Testis (tissue), 2 donors: ENCODE measurements around the gene ZNF503.

Source experiments
- POLR2A ChIP-seq: fragments of 450-650 bp; IDR thresholded peaks from one replicate; pipeline ENCODE4 v1.6.1; 2017; ENCODE audit warnings: antibody characterized with exemption, mild to moderate bottlenecking, moderate library complexity
- TF ChIP-seq, protein P1 (sequence below), 3 experiments: fragments of 450-650 bp in 2 of 3; fragments of 200-600 bp in 1 of 3; sonication (generic) in 1 of 3; IDR thresholded peaks; one replicate each; pipeline ENCODE4 v1.5.1; 2016 to 2019; ENCODE audit warnings: antibody characterized with exemption in 3 of 3, mild to moderate bottlenecking in 2 of 3, moderate library complexity in 1 of 3

DNA sequence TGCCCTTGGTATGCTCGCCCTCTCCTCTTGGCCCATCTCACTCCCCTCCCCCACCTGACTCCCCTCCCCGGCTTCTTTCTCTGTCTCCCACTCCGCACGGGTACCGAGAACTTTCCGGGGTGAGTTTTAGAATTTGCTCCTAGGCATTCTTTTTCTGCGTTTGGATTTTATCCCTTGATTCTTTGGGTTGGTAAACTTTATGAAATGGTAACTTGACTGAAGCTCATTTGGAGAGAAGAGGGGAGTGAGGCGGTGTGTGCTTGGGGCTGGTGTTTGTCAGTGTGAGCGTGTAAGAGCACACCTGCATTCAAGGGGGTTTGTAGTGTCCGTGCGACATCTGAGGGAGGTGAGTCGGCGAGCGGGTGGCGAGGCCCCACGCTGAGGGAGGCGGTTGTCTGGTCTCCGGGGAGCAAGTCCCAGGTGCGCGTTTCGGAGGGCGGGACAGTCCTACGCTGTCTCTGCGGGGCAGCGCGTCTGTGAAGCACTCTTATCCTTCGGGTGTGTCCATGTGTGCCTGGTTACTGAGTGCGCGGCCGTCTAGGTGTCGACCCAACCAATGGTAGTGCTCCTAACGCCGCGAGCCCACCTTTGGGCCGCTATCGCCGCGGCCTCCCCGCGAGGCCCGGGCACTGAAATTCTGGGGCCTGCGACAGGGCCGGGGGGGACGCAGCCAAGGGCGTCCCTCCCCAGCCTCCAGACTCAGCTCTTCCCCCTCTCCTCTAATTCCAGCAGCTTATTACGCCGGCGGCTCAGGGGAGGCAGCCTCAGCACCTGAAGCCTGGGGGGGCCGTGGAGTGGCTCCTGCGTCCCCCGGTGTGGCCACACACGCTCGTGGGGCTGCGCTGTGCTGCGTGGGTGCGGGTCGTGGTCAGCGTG lies 2.6 kb upstream of the ZNF503 start:
- TF ChIP-seq, protein P1, sequence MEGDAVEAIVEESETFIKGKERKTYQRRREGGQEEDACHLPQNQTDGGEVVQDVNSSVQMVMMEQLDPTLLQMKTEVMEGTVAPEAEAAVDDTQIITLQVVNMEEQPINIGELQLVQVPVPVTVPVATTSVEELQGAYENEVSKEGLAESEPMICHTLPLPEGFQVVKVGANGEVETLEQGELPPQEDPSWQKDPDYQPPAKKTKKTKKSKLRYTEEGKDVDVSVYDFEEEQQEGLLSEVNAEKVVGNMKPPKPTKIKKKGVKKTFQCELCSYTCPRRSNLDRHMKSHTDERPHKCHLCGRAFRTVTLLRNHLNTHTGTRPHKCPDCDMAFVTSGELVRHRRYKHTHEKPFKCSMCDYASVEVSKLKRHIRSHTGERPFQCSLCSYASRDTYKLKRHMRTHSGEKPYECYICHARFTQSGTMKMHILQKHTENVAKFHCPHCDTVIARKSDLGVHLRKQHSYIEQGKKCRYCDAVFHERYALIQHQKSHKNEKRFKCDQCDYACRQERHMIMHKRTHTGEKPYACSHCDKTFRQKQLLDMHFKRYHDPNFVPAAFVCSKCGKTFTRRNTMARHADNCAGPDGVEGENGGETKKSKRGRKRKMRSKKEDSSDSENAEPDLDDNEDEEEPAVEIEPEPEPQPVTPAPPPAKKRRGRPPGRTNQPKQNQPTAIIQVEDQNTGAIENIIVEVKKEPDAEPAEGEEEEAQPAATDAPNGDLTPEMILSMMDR (IDR thresholded peaks at IDR 0.05) = no peak
- no peak for TF ChIP-seq POLR2A
